HepG2 (cell line): Measurements from ENCODE around the gene GPR179. TPM values are rescaled to one million over a fixed set of nuclear protein-coding genes. Genes with fewer than 3 reads are reported as not detected.

ENCODE experiments used
- ATAC-seq: fragments of 200-7000 bp; cut with Tn5 transposase; 3 replicates; pipeline ENCODE4 v1.9.1; 2020; ENCODE audit warnings: mild to moderate bottlenecking, moderate library complexity
- BruUV-seq: library from RNA; stranded (reverse); fragments of 400-500 nt; replicated peaks from 2 replicates; lab custom pipeline; 2021; lab: Mats Ljungman, UMichigan
- CTCF ChIA-PET: fragments of 300-600 bp; formaldehyde crosslinking; extraction: SDS; loops from one replicate; lab custom pipeline; 2021; ENCODE audit warnings: low total read pairs, inconsistent platforms, low intra/inter-chr PET ratio; lab: Yijun Ruan, JAX
- POLR2A ChIA-PET: fragments of 350-600 bp; sonication (Branson Sonifier 250); formaldehyde crosslinking; loops from one replicate; lab custom pipeline; 2020; ENCODE audit warnings: antibody characterized with exemption, inconsistent platforms; lab: Yijun Ruan, JAX
- DNase-seq: peaks from one replicate; pipeline ENCODE4 v3.0.0-alpha.2; 2015; ENCODE audit warnings: low spot score
- FAIRE-seq: peaks from 3 replicates; lab custom pipeline; 2011; peaks lifted over from hg19 to GRCh38; lab: Jason Lieb, UNC
- H2AFZ ChIP-seq: one replicate; pipeline ENCODE4 v1.6.1; 2011; ENCODE audit warnings: low read length, inconsistent platforms
- H3K27ac ChIP-seq: fragments of 300-600 bp; 3 replicates; pipeline ENCODE4 v1.8.0; 2011; ENCODE audit warnings: mixed run types, mild to moderate bottlenecking, mixed read lengths, low read length, inconsistent platforms; ENCODE audit not compliant: insufficient read depth; ENCODE audit errors: extremely low read length
- H3K27me3 ChIP-seq, 2 experiments: fragments of 200-600 bp in 1 of 2; 2 replicates in 1 of 2; 3 replicates in 1 of 2; pipeline versions ENCODE4 v1.6.0 to v1.8.0; 2011; ENCODE audit warnings: low read length in 2 of 2, mild to moderate bottlenecking in 2 of 2, moderate library complexity in 2 of 2, inconsistent platforms in 1 of 2; ENCODE audit not compliant: insufficient read depth in 2 of 2, control insufficient read depth in 1 of 2
- H3K36me3 ChIP-seq, 2 experiments: fragments of 200-600 bp in 1 of 2; replicated peaks in 1 of 2; 2 replicates in 1 of 2; 3 replicates in 1 of 2; pipeline versions ENCODE4 v1.5.1 to v1.8.0; 2011; ENCODE audit warnings: low read length in 2 of 2, inconsistent platforms in 1 of 2; ENCODE audit not compliant: insufficient read depth in 2 of 2, control insufficient read depth in 1 of 2
- H3K4me1 ChIP-seq: 2 replicates; pipeline ENCODE4 v1.5.1; 2012; ENCODE audit warnings: low read length, inconsistent platforms; ENCODE audit not compliant: insufficient read depth
- H3K4me2 ChIP-seq: 2 replicates; pipeline ENCODE4 v1.6.0; 2011; ENCODE audit warnings: low read depth, low read length, inconsistent platforms
- H3K4me3 ChIP-seq, 3 experiments: fragments of 200-600 bp in 1 of 3; sonication (generic), shearing (Covaris generic) in 1 of 3; replicated peaks in 1 of 3; 2 replicates each; pipeline ENCODE4 v1.5.1; 2011 to 2016; ENCODE audit warnings: low read length in 3 of 3, inconsistent platforms in 2 of 3, low read depth in 2 of 3, mild to moderate bottlenecking in 2 of 3, control low read depth in 1 of 3, mixed read lengths in 1 of 3; ENCODE audit not compliant: insufficient read depth in 1 of 3
- H3K79me2 ChIP-seq: one replicate; pipeline ENCODE4 v1.6.1; 2011; ENCODE audit warnings: low read length, inconsistent platforms; ENCODE audit not compliant: insufficient read depth
- H3K9ac ChIP-seq: 2 replicates; pipeline ENCODE4 v1.6.0; 2011; ENCODE audit warnings: mild to moderate bottlenecking, low read depth, low read length, inconsistent platforms; ENCODE audit not compliant: insufficient read depth
- H3K9me3 ChIP-seq: 2 replicates; pipeline ENCODE4 v1.5.1; 2012; ENCODE audit warnings: mild to moderate bottlenecking, low read length
- H4K20me1 ChIP-seq: 2 replicates; pipeline ENCODE4 v1.6.0; 2011; ENCODE audit warnings: inconsistent platforms, mild to moderate bottlenecking, low read length, moderate library complexity; ENCODE audit not compliant: insufficient read depth
- HNRNPL ChIP-seq: fragments of 200-400 bp; formaldehyde crosslinking; IDR thresholded peaks from 2 replicates; pipeline ENCODE4 v1.6.1; 2017; ENCODE audit warnings: mild to moderate bottlenecking, low read depth, low read length
- ZNF331 ChIP-seq: sonication (generic); formaldehyde crosslinking; IDR thresholded peaks from 2 replicates; pipeline ENCODE4 v1.4.0; 2020; ENCODE audit warnings: missing genetic modification reagents
- ZNF589 ChIP-seq: sonication (generic); formaldehyde crosslinking; conservative IDR thresholded peaks from 2 replicates; pipeline ENCODE4 v1.8.0; 2022; ENCODE audit warnings: mild to moderate bottlenecking, moderate library complexity, missing genetic modification reagents
- WGBS: methylation state at CpG from one replicate; pipeline ENCODE4 v1.1.6; 2017; ENCODE audit warnings: low lambda C conversion rate; 5-methylcytosine and 5-hydroxymethylcytosine counted together
- in situ Hi-C: cut with HindIII; loops from 2 replicates; pipeline ENCODE4 v1.10.0; 2017; ENCODE audit warnings: low pct_unique_long_range_greater_than_20kb; ENCODE audit not compliant: extremely low pct_ligation_motif_present
- intact Hi-C: fragments of 100-400 bp; cut with micrococcal nuclease; formaldehyde crosslinking; loops from one replicate; pipeline ENCODE4 v1.10.0; 2022; ENCODE audit not compliant: unreplicated experiment
- polyA plus RNA-seq, 8 experiments: library from polyadenylated mRNA; depleted of rRNA in 3 of 8; stranded (reverse) in 7 of 8; unstranded in 1 of 8; fragments of >200 nt; fragmentation: Illumina TruSeq in 4 of 8; extraction: Trizol in 4 of 8; gene quantifications; 2 replicates each; pipeline versions ENCODE4 v1.2.1 to v1.2.3, GENCODE V29; 2011 to 2016; ENCODE audit warnings: low read depth in 4 of 8, missing spikeins in 1 of 8, mixed read lengths in 1 of 8; ENCODE audit not compliant: insufficient read depth in 1 of 8
- total RNA-seq, 5 experiments: library from RNA; depleted of rRNA; stranded (reverse); fragments of >200 nt; fragmentation: Illumina TruSeq; extraction: Trizol; gene quantifications; 2 replicates each; pipeline ENCODE4 v1.2.3, GENCODE V29; 2016; ENCODE audit warnings: low read depth in 1 of 5
- TF ChIP-seq, protein P1 (sequence below): sonication (generic); formaldehyde crosslinking; IDR thresholded peaks from 2 replicates; pipeline ENCODE4 v1.9.0; 2021; ENCODE audit warnings: missing genetic modification reagents, borderline replicate concordance
- TF ChIP-seq, protein P2 (sequence below): sonication (generic); formaldehyde crosslinking; IDR thresholded peaks from 2 replicates; pipeline ENCODE4 v1.5.0; 2020; ENCODE audit warnings: missing genetic modification reagents

Gene GPR179
- total and polyA plus RNA-seq, 2 of the 13 experiments (the other 11 are each of a cell fraction or from before 2014, with no cell fraction given), result 0.03 TPM; not detected in 1

DNA sequence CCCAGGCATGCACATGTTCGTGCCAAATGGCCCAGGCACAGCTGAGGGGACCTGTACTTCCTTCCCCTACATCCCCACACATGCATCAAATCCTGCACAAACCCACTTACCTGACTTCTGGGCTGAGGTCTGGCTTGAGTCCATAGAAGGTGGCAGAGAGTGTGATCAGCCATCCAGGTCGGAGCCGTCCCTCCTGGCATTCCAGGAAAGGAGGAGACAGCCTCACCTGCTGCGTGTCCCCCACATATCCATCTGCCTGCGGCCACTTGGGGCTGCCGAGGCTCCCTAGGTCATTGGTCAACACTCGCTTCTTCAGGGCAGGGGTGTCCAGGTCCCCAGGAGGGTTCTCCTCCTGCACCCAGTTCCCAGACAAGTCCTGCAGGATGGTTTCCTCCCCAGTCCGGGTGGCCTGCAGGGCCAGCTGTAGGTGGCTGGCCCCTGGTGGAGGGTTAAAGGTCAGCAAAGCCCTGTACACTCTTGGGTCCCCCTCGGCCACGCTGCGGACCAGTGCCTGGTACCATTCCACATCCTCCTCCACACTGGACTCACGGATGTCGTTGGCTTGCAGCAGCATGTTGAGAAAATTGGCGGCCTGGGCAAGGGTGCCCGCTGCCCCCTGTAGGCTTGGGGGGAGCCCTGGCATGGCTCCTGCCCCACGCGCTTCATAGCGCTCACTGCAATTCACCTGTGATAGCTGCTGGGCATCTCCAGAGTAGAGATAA is 709 bp downstream of the GPR179 start:
- no peaks in the 10 kb centered on the region for H4K20me1 ChIP-seq
- in situ Hi-C loops, result no loop called here
- H3K9ac ChIP-seq, result no peak overlapping the region

More for the DNA sequence above, 709 bp downstream of the GPR179 start:
- Histone ChIP-seq H3K4me2 (no peak overlapping the region), H3K9me3 (no peaks in the 10 kb centered on the region), H3K36me3 (no peaks in the 10 kb centered on the region), H3K4me1 (peaks cover 13% of the 10 kb centered on the region), H2AFZ (no peak overlapping the region), H3K79me2 (no peaks in the 10 kb centered on the region), H3K27ac (no peak overlapping the region), H3K27me3 (peaks cover 1 to 13% of the 10 kb centered on the region in 2 experiments; a peak in 3 of 5 replicates), H3K4me3 (no peak overlapping the region)
- no TSS peak for BruUV-seq
- intact Hi-C loops, result no loop called here
- POLR2A ChIA-PET, result no interaction called here
- FAIRE-seq (no peak), ATAC-seq (no peak; the same call in 2 of the 3 replicates), DNase-seq (no peak)
- CTCF ChIA-PET, result no interaction called here
- TF ChIP-seq ZNF331 (CRISPR knock-in tag) (no peak), HNRNPL (0 out of 2 replicates have a peak, but pooled peaks have one; percentile 51), ZNF589 (CRISPR knock-in tag) (no peak)
- TF ChIP-seq, protein P1, sequence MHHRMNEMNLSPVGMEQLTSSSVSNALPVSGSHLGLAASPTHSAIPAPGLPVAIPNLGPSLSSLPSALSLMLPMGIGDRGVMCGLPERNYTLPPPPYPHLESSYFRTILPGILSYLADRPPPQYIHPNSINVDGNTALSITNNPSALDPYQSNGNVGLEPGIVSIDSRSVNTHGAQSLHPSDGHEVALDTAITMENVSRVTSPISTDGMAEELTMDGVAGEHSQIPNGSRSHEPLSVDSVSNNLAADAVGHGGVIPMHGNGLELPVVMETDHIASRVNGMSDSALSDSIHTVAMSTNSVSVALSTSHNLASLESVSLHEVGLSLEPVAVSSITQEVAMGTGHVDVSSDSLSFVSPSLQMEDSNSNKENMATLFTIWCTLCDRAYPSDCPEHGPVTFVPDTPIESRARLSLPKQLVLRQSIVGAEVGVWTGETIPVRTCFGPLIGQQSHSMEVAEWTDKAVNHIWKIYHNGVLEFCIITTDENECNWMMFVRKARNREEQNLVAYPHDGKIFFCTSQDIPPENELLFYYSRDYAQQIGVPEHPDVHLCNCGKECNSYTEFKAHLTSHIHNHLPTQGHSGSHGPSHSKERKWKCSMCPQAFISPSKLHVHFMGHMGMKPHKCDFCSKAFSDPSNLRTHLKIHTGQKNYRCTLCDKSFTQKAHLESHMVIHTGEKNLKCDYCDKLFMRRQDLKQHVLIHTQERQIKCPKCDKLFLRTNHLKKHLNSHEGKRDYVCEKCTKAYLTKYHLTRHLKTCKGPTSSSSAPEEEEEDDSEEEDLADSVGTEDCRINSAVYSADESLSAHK (CRISPR knock-in tag), result no peak
- TF ChIP-seq, protein P2, sequence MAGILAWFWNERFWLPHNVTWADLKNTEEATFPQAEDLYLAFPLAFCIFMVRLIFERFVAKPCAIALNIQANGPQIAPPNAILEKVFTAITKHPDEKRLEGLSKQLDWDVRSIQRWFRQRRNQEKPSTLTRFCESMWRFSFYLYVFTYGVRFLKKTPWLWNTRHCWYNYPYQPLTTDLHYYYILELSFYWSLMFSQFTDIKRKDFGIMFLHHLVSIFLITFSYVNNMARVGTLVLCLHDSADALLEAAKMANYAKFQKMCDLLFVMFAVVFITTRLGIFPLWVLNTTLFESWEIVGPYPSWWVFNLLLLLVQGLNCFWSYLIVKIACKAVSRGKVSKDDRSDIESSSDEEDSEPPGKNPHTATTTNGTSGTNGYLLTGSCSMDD, result no peak
- 43% methylated on average over 11 of the region's 18 CpGs for WGBS
